Inflammatory macrophage treated with lipopolysaccharide for 1 hour (primary cell): ENCODE data around the gene SLC35F3.
"Not testable (repeated sequence)": the region's sequence is repeated elsewhere in the genome, so short reads cannot be mapped to it uniquely, and the experiment has no call there.

Experiments
- DNase-seq, 2 donors: peaks; one replicate each; pipeline ENCODE4 v3.0.0-alpha.2; 2020 to 2022

Gene SLC35F3

DNA sequence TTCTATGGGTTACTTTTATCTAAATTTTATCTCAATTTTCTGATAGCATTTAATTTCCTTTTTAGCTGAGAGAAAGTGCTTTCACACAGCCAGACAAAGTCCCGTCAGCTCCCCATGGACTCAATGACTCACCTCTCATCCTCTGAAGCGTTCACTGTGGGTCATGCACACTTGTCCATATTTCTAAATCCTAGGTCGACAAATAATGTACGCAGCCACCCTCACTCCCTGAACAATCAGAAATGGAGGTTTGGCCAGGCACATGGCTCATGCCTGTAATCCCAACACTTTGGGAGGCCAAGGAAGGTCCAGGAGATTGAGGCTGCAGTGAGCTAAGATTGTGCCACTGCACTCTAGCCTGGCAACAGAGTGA, 426.4 kb downstream of the SLC35F3 start:
- DNase-seq, result peak; percentile 33 to 70

DNA sequence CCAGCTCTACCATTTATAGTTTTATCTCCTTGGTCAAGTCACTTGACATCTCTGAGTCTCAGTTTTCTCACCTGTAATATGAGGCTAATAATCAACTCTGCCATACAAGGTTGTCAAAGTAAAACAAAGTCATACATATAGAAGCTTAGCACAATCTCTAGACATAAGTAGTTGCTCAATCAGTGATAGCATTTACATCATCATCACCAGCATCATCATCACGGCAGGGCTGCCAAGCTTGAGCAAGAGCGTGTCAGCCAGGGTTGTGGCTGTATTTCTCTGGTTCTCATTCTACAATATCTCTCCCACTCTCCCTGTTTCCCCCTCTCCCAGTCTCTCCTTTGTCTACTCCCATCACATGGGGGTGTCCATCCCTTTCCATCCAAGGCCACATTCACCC, 427.0 kb downstream of the SLC35F3 start:
- peak; percentile 82 to 87 for DNase-seq

DNA sequence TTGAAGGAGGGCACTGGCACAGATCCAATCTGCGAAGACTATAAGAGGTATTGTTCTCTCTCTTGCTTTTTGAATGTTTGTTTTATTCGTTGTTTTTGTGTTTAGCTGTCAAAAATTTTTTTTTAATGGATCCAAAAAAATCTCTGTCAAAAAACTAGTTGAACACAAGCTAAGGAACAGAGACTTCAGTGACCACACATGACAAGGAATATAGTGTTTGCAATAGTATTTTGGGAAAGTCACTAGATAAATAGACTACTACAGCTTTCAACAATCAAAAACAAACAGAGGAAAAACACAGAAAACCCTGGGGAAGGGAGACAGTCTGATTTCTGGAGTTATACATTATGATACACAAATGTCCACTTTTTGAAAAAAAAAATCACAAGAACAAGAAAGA, 431.9 kb downstream of the SLC35F3 start:
- DNase-seq, result no peak

DNA sequence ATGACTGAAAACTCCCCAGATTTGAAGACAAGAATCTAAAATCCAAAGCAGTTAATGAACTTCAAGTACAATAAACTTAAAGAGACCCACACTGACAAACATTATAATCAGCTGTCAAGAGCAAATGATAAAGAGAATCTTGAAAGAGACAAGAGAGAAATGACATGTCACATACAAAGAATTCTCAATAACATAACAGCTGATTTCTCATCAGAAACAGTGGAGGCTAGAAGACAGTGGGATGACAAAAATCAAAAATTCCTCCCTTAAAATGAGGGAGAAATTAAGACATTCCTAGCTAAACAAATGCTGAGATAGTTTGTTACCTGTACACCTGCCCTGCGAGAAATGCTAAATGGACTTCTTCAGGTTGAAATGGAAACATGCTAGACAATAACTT, 432.8 kb downstream of the SLC35F3 start:
- DNase-seq, result no peak

DNA sequence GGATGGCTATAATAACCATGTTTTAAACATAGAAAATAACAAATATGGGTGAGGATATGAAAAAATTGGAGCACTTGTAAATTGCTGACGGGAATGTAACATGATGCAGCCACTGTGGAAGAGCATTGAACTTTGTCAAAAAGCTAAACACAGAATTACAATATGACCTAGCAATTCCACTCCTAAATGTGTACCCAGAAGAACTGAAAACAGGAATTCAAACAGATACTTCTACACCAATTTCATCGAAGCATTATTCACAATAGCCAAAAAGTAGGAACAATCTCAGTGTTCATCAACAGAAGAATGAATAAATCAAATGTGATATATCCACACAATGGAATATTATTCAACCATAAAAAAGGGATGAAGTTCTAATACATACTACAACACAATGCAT, 436.1 kb downstream of the SLC35F3 start:
- no peak for DNase-seq

DNA sequence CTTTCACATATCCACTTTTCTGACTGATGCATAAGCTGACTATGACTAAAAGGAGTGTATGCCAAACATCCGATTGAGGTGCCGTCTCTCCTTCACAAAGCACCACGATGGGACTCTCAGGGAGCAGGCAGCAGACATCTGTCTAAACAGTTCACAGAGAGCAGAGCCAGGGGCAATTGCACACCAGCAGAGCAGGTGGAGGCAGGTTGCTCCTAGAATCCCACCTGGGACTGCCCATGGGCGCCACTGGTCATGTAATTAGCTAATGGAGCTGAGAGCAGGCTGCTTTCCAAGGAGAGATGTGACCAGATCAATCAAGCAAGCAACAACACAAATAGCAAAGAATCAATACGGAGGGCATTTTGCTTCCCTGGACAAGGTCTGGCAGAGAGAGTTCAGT, 438.3 kb downstream of the SLC35F3 start:
- DNase-seq, result no peak

DNA sequence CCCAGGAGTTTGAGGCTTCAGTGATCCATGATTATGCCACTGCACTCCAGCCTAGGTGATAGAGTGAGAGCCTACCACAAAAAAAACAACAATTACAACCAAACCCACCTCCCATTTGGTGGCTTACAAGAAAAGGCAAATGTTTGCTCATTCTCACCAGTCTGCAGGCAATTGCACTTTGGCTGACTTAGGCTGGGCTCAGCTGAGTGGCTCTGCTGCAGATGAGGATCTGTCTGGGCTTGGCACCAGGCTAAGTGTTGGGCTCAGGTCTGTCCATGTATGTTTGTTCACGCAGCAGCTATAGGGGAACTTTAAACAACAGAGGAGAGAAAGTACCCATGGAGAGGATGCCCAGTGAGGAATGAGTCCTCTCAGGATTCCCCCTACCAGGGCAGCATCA, 440.8 kb downstream of the SLC35F3 start:
- no peak for DNase-seq

DNA sequence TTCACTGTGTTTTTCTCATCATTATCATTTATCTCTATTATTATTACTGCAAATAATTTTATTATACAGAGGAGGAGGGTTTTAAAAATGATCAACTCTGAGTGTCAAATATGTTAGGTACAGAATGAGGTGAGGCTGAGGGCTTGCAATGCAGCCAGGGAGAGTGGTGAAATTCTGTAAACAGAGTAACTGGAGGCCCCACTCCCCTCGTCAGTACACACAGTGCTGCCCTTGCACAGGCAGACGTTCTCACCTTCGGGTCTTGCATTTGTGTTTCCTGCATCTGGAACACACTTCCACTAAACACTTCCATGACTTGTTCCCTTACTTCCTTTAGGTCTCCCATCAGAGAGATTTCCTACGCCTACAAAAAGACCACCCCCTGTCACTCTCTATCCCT, 444.5 kb downstream of the SLC35F3 start:
- no peak for DNase-seq

DNA sequence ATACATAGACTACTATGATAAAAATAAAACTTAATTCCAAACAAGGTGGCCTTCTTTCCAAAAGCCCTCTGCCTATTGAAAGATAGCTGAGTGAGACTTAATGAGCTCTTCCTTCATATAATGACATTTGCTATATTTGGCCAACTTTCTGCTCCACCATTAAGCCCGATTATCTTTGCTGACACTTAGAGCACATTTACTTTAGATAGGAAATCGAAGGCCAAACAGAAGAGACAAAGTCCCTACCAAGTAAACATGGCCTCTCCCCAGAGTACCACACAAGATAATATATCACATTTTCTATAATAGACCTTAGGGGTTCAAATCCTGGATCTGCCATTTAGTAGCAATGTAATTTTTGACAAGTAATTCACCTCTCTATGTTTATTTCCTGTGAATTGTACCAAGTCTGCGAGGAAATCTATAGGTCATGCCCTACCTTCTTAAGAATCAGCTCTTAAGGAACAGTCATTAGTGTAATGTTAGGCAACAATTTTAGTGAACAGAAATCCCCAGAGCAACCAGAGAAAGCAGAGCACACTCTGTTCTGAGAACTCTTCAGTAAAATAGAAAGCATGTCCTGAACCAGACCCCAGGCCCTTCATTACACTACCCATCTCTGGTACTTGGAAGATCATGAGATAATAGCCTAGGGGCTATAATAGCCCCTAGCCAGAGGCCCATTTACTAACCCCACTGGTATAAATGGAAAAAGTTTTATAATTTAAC, 451.5 kb downstream of the SLC35F3 start:
- DNase-seq, result no peak

DNA sequence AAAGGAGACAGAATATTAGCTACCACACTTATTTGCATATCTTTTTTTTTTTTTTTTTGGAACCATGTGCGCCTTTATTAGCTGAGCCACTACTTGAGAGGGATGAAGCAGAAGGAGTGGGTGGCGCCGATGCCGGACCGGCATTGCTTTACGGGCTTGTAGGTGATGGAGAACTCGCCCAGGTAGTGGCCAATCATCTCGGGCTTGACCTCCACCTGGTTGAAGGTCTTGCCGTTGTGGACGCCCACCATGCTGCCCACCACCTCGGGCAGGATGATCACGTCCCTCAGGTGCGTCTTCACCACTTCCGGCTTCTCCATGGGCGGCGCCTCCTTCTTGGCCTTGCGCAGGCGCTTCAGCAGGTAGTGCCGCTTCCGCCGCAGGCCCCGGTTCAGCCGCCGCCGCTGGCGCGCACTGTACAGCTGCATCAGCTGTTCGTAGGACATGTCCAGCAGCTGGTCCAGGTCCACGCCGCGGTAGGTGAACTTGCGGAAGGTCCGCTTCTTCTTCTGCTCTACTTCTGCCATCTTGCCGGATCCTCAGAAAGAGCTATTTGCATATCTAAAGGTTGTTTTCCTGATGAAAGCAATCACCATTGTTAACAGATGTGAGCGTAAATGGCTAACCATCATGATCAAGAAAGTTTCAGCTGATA, 452.3 kb downstream of the SLC35F3 start:
- DNase-seq, result not testable (repeated sequence)

DNA sequence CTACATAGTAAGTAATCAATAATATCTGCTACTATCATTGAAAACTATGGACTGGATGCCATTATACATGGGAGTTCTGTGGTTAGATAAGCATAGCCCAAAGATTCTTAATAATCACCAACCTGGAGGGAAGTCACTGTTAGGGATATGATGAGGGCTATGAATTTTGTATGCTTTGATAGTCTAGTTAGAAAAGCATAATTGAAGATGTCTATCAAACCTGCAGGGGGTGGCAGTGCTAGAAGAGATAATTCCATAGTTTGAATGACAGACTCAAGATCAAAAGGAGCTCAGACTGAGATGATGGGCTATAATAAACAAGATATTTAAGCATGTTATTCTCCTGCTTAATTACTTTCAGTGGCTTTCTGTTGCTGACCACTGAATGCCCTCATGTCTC, 453.4 kb downstream of the SLC35F3 start:
- no peak for DNase-seq

DNA sequence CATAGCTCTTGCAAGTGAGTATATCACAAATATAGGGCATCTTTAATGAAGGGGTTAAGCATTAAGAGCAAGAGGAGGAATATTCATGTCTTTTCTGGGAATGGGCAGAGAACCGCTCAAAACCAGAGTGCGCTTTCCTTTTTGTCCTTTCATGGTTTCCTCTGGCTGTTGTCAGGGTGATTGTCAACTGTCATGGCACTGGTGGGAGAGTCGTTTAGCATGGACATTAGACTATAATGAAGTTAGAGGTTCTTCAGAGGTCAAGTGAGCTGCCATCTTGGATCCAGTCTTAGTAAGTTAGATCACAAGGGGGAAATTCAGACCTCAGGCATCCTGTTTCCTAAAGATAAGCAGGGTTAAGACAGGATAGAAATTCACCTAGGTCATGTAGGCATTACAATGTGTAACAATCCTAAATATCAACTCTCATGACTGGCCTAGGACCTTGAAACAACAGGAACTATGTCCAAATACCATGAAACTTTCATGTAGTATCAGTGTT, 456.7 kb downstream of the SLC35F3 start:
- no peak for DNase-seq

DNA sequence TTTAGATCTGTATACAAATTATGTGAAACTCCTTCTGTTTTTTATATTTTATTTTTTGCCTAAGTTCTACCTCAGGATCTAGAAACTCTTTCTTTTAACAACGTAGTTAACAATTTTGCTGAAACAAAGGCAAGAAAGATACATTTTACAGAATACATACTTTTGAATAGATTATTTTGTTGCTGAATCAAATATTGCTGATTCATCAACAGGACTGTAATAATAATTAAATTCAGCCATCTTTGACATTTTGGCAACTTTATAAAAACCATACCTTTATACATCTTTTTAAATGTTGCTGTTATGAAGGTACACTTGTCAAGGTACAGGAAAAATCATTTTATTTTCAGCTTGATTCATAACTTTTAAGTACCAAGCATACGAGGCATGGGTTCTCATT, 458.1 kb downstream of the SLC35F3 start:
- DNase-seq, result no peak

DNA sequence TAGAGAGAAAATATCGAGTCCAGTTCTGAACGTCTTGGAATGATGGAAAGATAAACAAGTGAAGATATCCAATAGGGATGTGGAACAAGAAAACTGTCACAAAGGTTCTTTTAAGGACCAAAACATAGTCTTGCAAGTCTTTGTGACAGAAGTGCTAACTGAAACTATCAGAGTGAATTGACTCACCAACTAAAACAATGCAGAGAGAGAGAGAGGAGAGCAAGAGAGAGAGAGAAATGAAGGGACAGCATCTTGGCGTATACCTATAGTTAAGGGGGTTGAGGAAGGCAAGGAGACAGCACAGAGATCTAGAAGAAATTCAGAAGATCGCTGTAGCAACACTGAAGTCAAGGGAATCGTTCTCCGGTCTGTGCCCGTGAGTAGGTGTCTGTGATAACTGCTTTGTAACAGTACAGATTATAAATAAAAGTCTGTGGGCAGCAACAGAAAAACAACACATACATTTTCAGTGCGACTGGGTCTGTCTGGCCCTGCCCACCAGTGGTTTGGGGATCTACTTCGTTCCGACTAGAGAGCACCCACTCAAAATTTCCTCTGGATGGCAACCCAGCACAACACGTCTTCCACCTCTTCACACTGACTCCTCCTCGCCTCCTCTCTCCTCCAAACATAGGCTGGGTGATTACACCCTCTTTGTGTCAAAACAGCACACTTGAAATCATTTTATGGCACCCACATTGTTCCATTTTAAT, 464.0 kb downstream of the SLC35F3 start:
- DNase-seq, result peak; percentile 68 to 93

DNA sequence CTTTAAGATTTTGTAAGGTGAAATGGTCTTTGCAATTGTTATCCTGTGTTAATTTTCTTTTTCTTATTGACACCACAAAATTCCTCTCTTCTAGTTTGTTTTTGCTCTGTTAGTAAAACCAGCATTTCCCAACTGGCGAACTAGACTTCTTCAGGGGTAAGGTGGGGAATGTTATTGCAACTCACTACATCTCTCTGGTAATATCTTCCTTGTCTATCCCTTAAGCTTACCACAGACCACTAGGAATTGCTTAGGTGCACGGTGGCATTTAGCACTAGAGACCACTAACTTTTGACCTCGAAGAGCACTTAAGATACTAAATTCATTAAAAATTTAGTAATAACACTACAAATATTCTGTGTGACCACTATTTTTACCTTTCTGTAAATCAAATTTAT, 464.6 kb downstream of the SLC35F3 start:
- peak in 1 of 2 donors; percentile 4 for DNase-seq

DNA sequence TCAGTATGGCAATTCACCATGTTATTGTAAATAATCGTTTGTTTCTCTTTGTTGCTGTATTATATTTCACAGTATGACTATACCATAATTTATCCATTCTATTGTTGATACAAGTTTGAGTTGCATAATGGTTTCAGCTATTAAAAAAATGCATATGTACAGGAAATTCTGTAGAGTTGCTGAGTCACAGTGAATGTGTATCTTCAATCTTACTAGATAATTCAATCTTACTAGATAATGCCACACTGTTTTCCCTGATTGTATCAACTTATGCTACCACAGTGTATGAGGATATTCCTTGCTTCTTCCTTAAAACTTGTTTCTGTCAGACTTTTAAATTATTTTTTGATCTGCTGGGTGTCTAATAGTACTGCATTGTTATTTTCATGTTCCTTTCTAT, 465.3 kb downstream of the SLC35F3 start:
- DNase-seq, result peak; percentile 52 to 53

DNA sequence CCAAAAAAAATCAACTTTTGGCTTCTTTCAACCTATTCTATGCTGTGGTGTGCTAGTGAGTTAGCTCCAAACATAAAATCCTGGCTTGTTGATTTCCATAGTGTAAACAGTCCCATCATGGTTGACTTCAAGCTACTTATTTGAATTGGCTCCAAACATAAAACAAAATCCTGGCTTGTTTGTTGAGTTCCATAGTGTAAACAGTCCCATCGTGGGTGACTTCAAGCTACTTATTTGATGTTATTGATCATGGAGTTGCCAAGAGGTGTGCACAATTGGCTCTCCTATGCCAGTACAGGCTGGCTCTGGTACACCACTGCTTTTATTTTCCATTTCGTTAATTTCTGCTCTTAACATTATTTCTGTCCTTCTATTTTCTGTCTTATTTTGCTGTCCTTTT, 466.9 kb downstream of the SLC35F3 start:
- no peak for DNase-seq

DNA sequence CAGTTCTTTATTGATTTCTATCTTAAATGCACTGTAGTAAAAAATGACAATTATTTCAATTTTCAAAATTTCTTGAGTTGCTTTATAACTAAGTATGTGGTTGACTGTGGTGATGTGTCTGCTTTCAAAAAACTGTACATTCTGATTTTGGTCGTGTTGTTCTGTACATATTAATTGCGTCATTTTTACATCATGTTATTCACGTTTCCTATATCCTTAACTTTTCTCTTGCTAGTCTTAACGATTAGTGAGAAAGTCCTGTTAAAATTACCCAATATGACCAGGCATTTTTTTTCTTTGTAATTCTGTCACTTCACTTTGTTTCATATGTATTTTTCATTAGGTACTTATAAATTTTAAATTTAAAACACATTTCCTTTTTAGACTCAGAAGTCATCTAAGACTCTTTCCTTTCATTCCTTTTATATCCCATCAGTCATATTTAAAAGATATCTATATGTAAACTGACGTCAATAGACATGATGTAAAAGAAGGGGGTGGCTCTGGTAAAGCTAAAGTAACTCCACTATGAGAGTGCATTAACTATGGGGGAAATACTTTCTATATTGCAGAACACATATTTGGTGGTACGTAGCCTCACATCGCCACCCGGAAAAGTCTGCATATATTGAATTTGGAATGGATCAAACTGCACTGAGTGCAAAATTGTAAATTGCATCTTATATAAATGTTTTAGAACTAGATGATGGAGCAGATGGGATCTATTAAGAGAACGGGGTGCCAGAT, 467.7 kb downstream of the SLC35F3 start:
- peak; percentile 46 to 62 for DNase-seq

DNA sequence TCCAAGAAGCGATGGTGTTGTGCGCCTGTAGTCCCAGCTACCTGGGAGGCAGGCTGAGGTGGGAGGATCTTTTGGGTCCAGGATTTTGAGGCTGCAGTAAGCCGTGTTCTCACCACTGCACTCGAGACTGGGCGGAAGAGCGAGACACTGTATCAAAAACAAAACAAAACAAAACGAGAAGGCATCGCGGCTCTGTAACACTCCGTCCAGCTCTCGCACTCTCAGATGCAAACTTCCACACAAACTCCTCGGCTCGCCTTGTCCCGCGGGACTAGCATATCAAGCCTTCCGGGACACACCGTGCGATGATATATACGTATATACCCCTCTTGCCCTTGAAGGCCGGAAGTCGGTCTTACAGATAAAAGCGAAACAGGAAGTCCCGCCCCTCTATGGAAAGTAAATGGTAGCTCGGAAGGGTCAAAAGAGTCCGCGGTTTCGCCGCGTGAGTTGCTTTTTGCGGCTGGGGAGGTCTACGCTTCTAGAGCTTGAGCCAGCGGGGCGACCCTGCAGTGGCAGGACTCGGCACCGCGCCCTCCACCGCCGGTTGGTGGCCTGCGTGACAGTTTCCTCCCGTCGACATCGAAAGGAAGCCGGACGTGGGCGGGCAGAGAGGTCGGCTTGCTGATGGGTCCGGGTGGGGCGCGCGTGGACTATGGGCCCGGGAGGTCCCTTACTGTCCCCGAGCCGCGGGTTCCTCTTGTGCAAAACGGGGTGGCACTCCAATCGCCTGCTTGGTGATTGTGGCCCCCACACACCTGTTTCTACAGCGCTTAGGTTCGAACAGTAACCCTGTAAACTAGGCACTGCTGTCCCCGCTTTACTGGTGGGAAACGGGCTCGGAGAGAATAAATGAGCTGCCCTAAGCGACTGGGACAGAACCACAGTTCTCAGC, 468.8 kb downstream of the SLC35F3 start, which contains the start of gene COA6:
COA6 (plus strand) TSS at position 393 of the 895 bp plus-strand sequence; CDS start at position 404, 11 bp downstream.
- DNase-seq, result peak; percentile 96

DNA sequence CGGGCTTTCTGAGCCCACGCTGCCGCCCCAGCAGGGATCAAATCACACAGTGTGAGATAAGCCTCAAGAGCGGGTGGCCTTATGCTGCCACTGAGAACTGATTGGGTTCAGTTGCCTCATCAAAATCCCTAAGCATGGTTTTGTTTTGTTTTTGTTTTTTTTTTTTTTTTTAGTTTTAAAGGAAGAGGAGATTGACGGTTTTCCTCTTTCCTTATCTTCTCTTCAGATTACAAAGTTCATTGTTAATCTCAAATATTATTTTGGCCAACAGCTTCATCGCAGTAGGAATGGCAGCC, 469.4 kb downstream of the SLC35F3 start:
- no peak for DNase-seq
